Parathyroid adenoma (tissue), 2 donors: ENCODE data around the gene ALG12.

Experiments
- H2AFZ ChIP-seq: fragments of 300-600 bp; sonication (generic); one replicate; pipeline ENCODE4 v1.7.0; 2017; ENCODE audit warnings: antibody characterized with exemption, mild to moderate bottlenecking
- H3K27ac ChIP-seq: fragments of 300-600 bp; sonication (generic); one replicate; pipeline ENCODE4 v1.7.0; 2017
- H3K27me3 ChIP-seq: fragments of 300-600 bp; sonication (generic); one replicate; pipeline ENCODE4 v1.7.0; 2017; ENCODE audit warnings: low read length; ENCODE audit not compliant: control insufficient read depth, insufficient read depth
- H3K36me3 ChIP-seq: fragments of 300-600 bp; sonication (generic); one replicate; pipeline ENCODE4 v1.7.0; 2017; ENCODE audit warnings: low read length; ENCODE audit not compliant: control insufficient read depth, insufficient read depth
- H3K4me1 ChIP-seq: fragments of 300-600 bp; sonication (generic); one replicate; pipeline ENCODE4 v1.7.0; 2017; ENCODE audit warnings: control low read depth
- H3K4me2 ChIP-seq: fragments of 300-600 bp; sonication (generic); one replicate; pipeline ENCODE4 v1.7.0; 2017; ENCODE audit warnings: low read length
- H3K4me3 ChIP-seq: fragments of 300-600 bp; sonication (generic); one replicate; pipeline ENCODE4 v1.7.0; 2017; ENCODE audit warnings: low read depth, low read length
- H3K79me2 ChIP-seq: fragments of 300-600 bp; sonication (generic); one replicate; pipeline ENCODE4 v1.7.0; 2017; ENCODE audit warnings: control low read depth
- H3K9ac ChIP-seq: fragments of 300-600 bp; sonication (generic); one replicate; pipeline ENCODE4 v1.7.0; 2017; ENCODE audit warnings: mild to moderate bottlenecking
- H3K9me3 ChIP-seq: fragments of 300-600 bp; sonication (generic); one replicate; pipeline ENCODE4 v1.7.0; 2017; ENCODE audit warnings: low read length; ENCODE audit not compliant: control insufficient read depth
- CTCF ChIP-seq: fragments of 300-600 bp; sonication (generic); IDR thresholded peaks from one replicate; pipeline ENCODE4 v1.7.0; 2017; ENCODE audit warnings: antibody characterized with exemption, mild to moderate bottlenecking
- donor health status: primary hyperparathyroidism.

ALG12 gene

GRCh38 chr22:49925525-49926128 lies 7.4 kb upstream of the ALG12 start:
- Histone ChIP-seq H3K36me3 (no peaks in the 10 kb centered on the region), H3K27ac (no peak overlapping the region)

GRCh38 chr22:49924113-49924833 lies 6.0 kb upstream of the ALG12 start:
- Histone ChIP-seq H3K4me3 (no peak overlapping the region), H2AFZ (no peak overlapping the region), H3K36me3 (no peaks in the 10 kb centered on the region), H3K79me2 (no peaks in the 10 kb centered on the region), H3K4me2 (no peak overlapping the region), H3K9ac (no peak overlapping the region), H3K27me3 (no peaks in the 10 kb centered on the region), H3K9me3 (no peaks in the 10 kb centered on the region), H3K4me1 (no peaks in the 10 kb centered on the region), H3K27ac (no peak overlapping the region)
- no peak for TF ChIP-seq CTCF

More at GRCh38 chr22:49925525-49926128, 7.4 kb upstream of the ALG12 start:
- Histone ChIP-seq H3K9me3 (no peaks in the 10 kb centered on the region), H3K4me3 (no peak overlapping the region), H3K79me2 (no peaks in the 10 kb centered on the region), H3K4me1 (no peaks in the 10 kb centered on the region), H2AFZ (no peak overlapping the region), H3K9ac (no peak overlapping the region), H3K27me3 (no peaks in the 10 kb centered on the region), H3K4me2 (no peak overlapping the region)
- TF ChIP-seq CTCF = no peak

GRCh38 chr22:49923445-49923844 lies 5.2 kb upstream of the ALG12 start:
- Histone ChIP-seq H3K4me3 (no peak overlapping the region), H3K9me3 (no peaks in the 10 kb centered on the region), H3K27me3 (no peaks in the 10 kb centered on the region), H3K79me2 (no peaks in the 10 kb centered on the region), H3K27ac (no peak overlapping the region), H3K9ac (no peak overlapping the region), H3K4me2 (no peak overlapping the region), H2AFZ (no peak overlapping the region), H3K4me1 (no peaks in the 10 kb centered on the region), H3K36me3 (no peaks in the 10 kb centered on the region)
- TF ChIP-seq CTCF = no peak

- no peak overlapping the region for H3K9ac ChIP-seq
- H3K36me3 ChIP-seq = no peaks in the 10 kb centered on the region
Measured at GRCh38 chr22:49922926-49923325, 4.7 kb upstream of the ALG12 start.

More at GRCh38 chr22:49922926-49923325, 4.7 kb upstream of the ALG12 start:
- H3K4me3 ChIP-seq = no peak overlapping the region
- no peak for TF ChIP-seq CTCF
- no peak overlapping the region for H2AFZ ChIP-seq
- H3K27me3 ChIP-seq = no peaks in the 10 kb centered on the region
- H3K9me3 ChIP-seq = no peaks in the 10 kb centered on the region
- H3K79me2 ChIP-seq = no peaks in the 10 kb centered on the region
- no peaks in the 10 kb centered on the region for H3K4me1 ChIP-seq
- no peak overlapping the region for H3K27ac ChIP-seq
- no peak overlapping the region for H3K4me2 ChIP-seq
